HepG2 (cell line): ENCODE data around the gene SMARCC1. TPM values are rescaled to one million over a fixed set of nuclear protein-coding genes. Genes with fewer than 3 reads are reported as not detected.
A peak's percentile ranks its signal among the peaks of the same experiment; 100 is the strongest.

ENCODE experiments used
- ATAC-seq: fragments of 200-7000 bp; cut with Tn5 transposase; 3 replicates; pipeline ENCODE4 v1.9.1; 2020; ENCODE audit warnings: mild to moderate bottlenecking, moderate library complexity
- BruUV-seq: library from RNA; stranded (reverse); fragments of 400-500 nt; replicated peaks from 2 replicates; lab custom pipeline; 2021; lab: Mats Ljungman, UMichigan
- CTCF ChIA-PET: fragments of 300-600 bp; formaldehyde crosslinking; extraction: SDS; loops from one replicate; lab custom pipeline; 2021; ENCODE audit warnings: low total read pairs, inconsistent platforms, low intra/inter-chr PET ratio; lab: Yijun Ruan, JAX
- POLR2A ChIA-PET: fragments of 350-600 bp; sonication (Branson Sonifier 250); formaldehyde crosslinking; loops from one replicate; lab custom pipeline; 2020; ENCODE audit warnings: antibody characterized with exemption, inconsistent platforms; lab: Yijun Ruan, JAX
- DNase-seq: peaks from one replicate; pipeline ENCODE4 v3.0.0-alpha.2; 2015; ENCODE audit warnings: low spot score
- FAIRE-seq: peaks from 3 replicates; lab custom pipeline; 2011; peaks lifted over from hg19 to GRCh38; lab: Jason Lieb, UNC
- H2AFZ ChIP-seq: one replicate; pipeline ENCODE4 v1.6.1; 2011; ENCODE audit warnings: low read length, inconsistent platforms
- H3K27ac ChIP-seq: fragments of 300-600 bp; 3 replicates; pipeline ENCODE4 v1.8.0; 2011; ENCODE audit warnings: mixed run types, mild to moderate bottlenecking, mixed read lengths, low read length, inconsistent platforms; ENCODE audit not compliant: insufficient read depth; ENCODE audit errors: extremely low read length
- H3K27me3 ChIP-seq, 2 experiments: fragments of 200-600 bp in 1 of 2; 2 replicates in 1 of 2; 3 replicates in 1 of 2; pipeline versions ENCODE4 v1.6.0 to v1.8.0; 2011; ENCODE audit warnings: low read length in 2 of 2, mild to moderate bottlenecking in 2 of 2, moderate library complexity in 2 of 2, inconsistent platforms in 1 of 2; ENCODE audit not compliant: insufficient read depth in 2 of 2, control insufficient read depth in 1 of 2
- H3K36me3 ChIP-seq, 2 experiments: fragments of 200-600 bp in 1 of 2; replicated peaks in 1 of 2; 2 replicates in 1 of 2; 3 replicates in 1 of 2; pipeline versions ENCODE4 v1.5.1 to v1.8.0; 2011; ENCODE audit warnings: low read length in 2 of 2, inconsistent platforms in 1 of 2; ENCODE audit not compliant: insufficient read depth in 2 of 2, control insufficient read depth in 1 of 2
- H3K4me1 ChIP-seq: 2 replicates; pipeline ENCODE4 v1.5.1; 2012; ENCODE audit warnings: low read length, inconsistent platforms; ENCODE audit not compliant: insufficient read depth
- H3K4me2 ChIP-seq: 2 replicates; pipeline ENCODE4 v1.6.0; 2011; ENCODE audit warnings: low read depth, low read length, inconsistent platforms
- H3K4me3 ChIP-seq, 3 experiments: fragments of 200-600 bp in 1 of 3; sonication (generic), shearing (Covaris generic) in 1 of 3; replicated peaks in 1 of 3; 2 replicates each; pipeline ENCODE4 v1.5.1; 2011 to 2016; ENCODE audit warnings: low read length in 3 of 3, inconsistent platforms in 2 of 3, low read depth in 2 of 3, mild to moderate bottlenecking in 2 of 3, control low read depth in 1 of 3, mixed read lengths in 1 of 3; ENCODE audit not compliant: insufficient read depth in 1 of 3
- H3K79me2 ChIP-seq: one replicate; pipeline ENCODE4 v1.6.1; 2011; ENCODE audit warnings: low read length, inconsistent platforms; ENCODE audit not compliant: insufficient read depth
- H3K9ac ChIP-seq: 2 replicates; pipeline ENCODE4 v1.6.0; 2011; ENCODE audit warnings: mild to moderate bottlenecking, low read depth, low read length, inconsistent platforms; ENCODE audit not compliant: insufficient read depth
- H3K9me3 ChIP-seq: 2 replicates; pipeline ENCODE4 v1.5.1; 2012; ENCODE audit warnings: mild to moderate bottlenecking, low read length
- H4K20me1 ChIP-seq: 2 replicates; pipeline ENCODE4 v1.6.0; 2011; ENCODE audit warnings: inconsistent platforms, mild to moderate bottlenecking, low read length, moderate library complexity; ENCODE audit not compliant: insufficient read depth
- CEBPB ChIP-seq: IDR thresholded peaks from 2 replicates; pipeline ENCODE4 v1.6.1; 2011; ENCODE audit warnings: low read depth, low read length, improper control_type of control experiment, borderline replicate concordance
- EED ChIP-seq: sonication (generic); formaldehyde crosslinking; IDR thresholded peaks from 2 replicates; pipeline ENCODE4 v1.5.0; 2020; ENCODE audit warnings: mild to moderate bottlenecking, missing genetic modification reagents
- HMGA1 ChIP-seq: sonication (generic); formaldehyde crosslinking; conservative IDR thresholded peaks from 2 replicates; pipeline ENCODE4 v1.4.0; 2020; ENCODE audit warnings: missing genetic modification reagents
- MEIS2 ChIP-seq: sonication (generic); formaldehyde crosslinking; IDR thresholded peaks from 2 replicates; pipeline ENCODE4 v1.9.0; 2021; ENCODE audit warnings: mild to moderate bottlenecking, missing genetic modification reagents
- PAWR ChIP-seq: sonication (generic); formaldehyde crosslinking; IDR thresholded peaks from 2 replicates; pipeline ENCODE4 v1.4.0; 2020; ENCODE audit warnings: missing genetic modification reagents, mild to moderate bottlenecking, borderline replicate concordance
- RBM22 ChIP-seq: fragments of 200-400 bp; formaldehyde crosslinking; optimal IDR thresholded peaks from 2 replicates; pipeline ENCODE3; 2017; ENCODE audit warnings: mild to moderate bottlenecking, low read length, moderate library complexity
- TFDP1 ChIP-seq: IDR thresholded peaks from 2 replicates; pipeline ENCODE4 v1.6.1; 2016; ENCODE audit warnings: missing compliant biosample characterization, missing genetic modification reagents, borderline replicate concordance
- ZFYVE20 ChIP-seq: sonication (generic); formaldehyde crosslinking; IDR thresholded peaks from 2 replicates; pipeline ENCODE4 v1.8.0; 2023; ENCODE audit warnings: low read depth, mild to moderate bottlenecking, moderate library complexity, missing genetic modification reagents, borderline replicate concordance
- ZIK1 ChIP-seq: sonication (generic); formaldehyde crosslinking; IDR thresholded peaks from 2 replicates; pipeline ENCODE4 v1.5.0; 2020; ENCODE audit warnings: mild to moderate bottlenecking, low read depth, missing genetic modification reagents, borderline replicate concordance
- ZNF160 ChIP-seq: sonication (generic); formaldehyde crosslinking; IDR thresholded peaks from 2 replicates; pipeline ENCODE4 v1.8.0; 2022; ENCODE audit warnings: mild to moderate bottlenecking, inconsistent platforms, missing genetic modification reagents
- ZNF232 ChIP-seq: sonication (generic); formaldehyde crosslinking; IDR thresholded peaks from 2 replicates; pipeline ENCODE4 v1.4.0; 2020; ENCODE audit warnings: missing genetic modification reagents, borderline replicate concordance
- WGBS: methylation state at CpG from one replicate; pipeline ENCODE4 v1.1.6; 2017; ENCODE audit warnings: low lambda C conversion rate; 5-methylcytosine and 5-hydroxymethylcytosine counted together
- in situ Hi-C: cut with HindIII; loops from 2 replicates; pipeline ENCODE4 v1.10.0; 2017; ENCODE audit warnings: low pct_unique_long_range_greater_than_20kb; ENCODE audit not compliant: extremely low pct_ligation_motif_present
- intact Hi-C: fragments of 100-400 bp; cut with micrococcal nuclease; formaldehyde crosslinking; loops from one replicate; pipeline ENCODE4 v1.10.0; 2022; ENCODE audit not compliant: unreplicated experiment
- polyA plus RNA-seq, 8 experiments: library from polyadenylated mRNA; depleted of rRNA in 3 of 8; stranded (reverse) in 7 of 8; unstranded in 1 of 8; fragments of >200 nt; fragmentation: Illumina TruSeq in 4 of 8; extraction: Trizol in 4 of 8; gene quantifications; 2 replicates each; pipeline versions ENCODE4 v1.2.1 to v1.2.3, GENCODE V29; 2011 to 2016; ENCODE audit warnings: low read depth in 4 of 8, missing spikeins in 1 of 8, mixed read lengths in 1 of 8; ENCODE audit not compliant: insufficient read depth in 1 of 8
- total RNA-seq, 5 experiments: library from RNA; depleted of rRNA; stranded (reverse); fragments of >200 nt; fragmentation: Illumina TruSeq; extraction: Trizol; gene quantifications; 2 replicates each; pipeline ENCODE4 v1.2.3, GENCODE V29; 2016; ENCODE audit warnings: low read depth in 1 of 5

Gene SMARCC1
- total and polyA plus RNA-seq, 2 of the 13 experiments (the other 11 are each of a cell fraction or from before 2014, with no cell fraction given), result 47.9 to 58.4 TPM

- TF ChIP-seq ZNF160 (CRISPR knock-in tag) (no peak), ZIK1 (CRISPR knock-in tag) (no peak), CEBPB (no peak), PAWR (CRISPR knock-in tag) (no peak)
These were observed 136.1 kb downstream of the SMARCC1 start (continued) for GRCh38 chr3:47645551-47645950.

DNA sequence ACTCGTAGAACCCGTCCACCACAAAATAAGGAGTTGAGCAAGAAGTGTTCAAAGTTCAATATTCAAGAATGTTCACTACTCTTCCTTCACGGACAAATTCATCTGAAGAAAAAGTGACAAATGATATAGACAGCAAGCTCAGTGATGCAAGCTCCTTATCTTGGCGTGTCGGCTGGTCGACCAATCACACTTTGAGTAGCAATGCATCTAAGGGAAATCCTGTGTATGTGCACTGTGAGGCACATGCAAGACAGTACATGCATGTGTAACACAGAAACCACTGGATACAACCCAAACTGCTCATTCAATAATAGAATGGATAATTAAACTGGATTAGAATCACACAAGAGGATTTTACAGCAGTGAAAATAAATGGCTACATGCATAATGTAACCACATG is 138.6 kb downstream of the SMARCC1 start:
- no peak overlapping the region for H3K4me2 ChIP-seq
- ATAC-seq (no peak), FAIRE-seq (peak; percentile 28), DNase-seq (no peak)
- H3K27ac ChIP-seq, result no peak overlapping the region
- H4K20me1 ChIP-seq, result no peaks in the 10 kb centered on the region
- no peak overlapping the region for H2AFZ ChIP-seq
- H3K4me1 ChIP-seq, result peaks cover 7% of the 10 kb centered on the region; the same call in 1 of the 2 replicates
- H3K9me3 ChIP-seq, result no peaks in the 10 kb centered on the region
- in situ Hi-C loops (no loop called here), intact Hi-C loops (no loop called here)
- peaks cover 7 to 63% of the 10 kb centered on the region in 2 experiments for H3K36me3 ChIP-seq
- H3K27me3 ChIP-seq, result no peaks in the 10 kb centered on the region
- H3K9ac ChIP-seq, result no peak overlapping the region
- 97% methylated on average over 6 of the region's 6 CpGs for WGBS
- TF ChIP-seq TFDP1 (CRISPR knock-in tag) (no peak), RBM22 (peak; percentile 64), HMGA1 (CRISPR knock-in tag) (no peak), MEIS2 (CRISPR knock-in tag) (no peak), EED (CRISPR knock-in tag) (no peak), ZFYVE20 (no peak), ZNF232 (CRISPR knock-in tag) (no peak)
- POLR2A ChIA-PET, result no interaction called here
- CTCF ChIA-PET, result no interaction called here
- H3K79me2 ChIP-seq, result peaks cover 2% of the 10 kb centered on the region
- no peak overlapping the region for H3K4me3 ChIP-seq
- no TSS peak for BruUV-seq
